Fibroblast of the aortic adventitia (primary cell): ENCODE results near the gene FIZ1. TPM values are rescaled to one million over a fixed set of nuclear protein-coding genes. Genes with fewer than 3 reads are reported as not detected.

Experiments used
- DNase-seq: peaks from one replicate; pipeline ENCODE4 v3.0.0-alpha.2; 2010; ENCODE audit warnings: low read depth
- H3K4me3 ChIP-seq: 2 replicates; pipeline ENCODE4 v1.5.1; 2011; ENCODE audit warnings: low read depth, mild to moderate bottlenecking, control low read depth, low read length, moderate library complexity
- total RNA-seq: library from RNA; depleted of rRNA; stranded (reverse); fragments of >200 nt; gene quantifications from 2 replicates; pipeline ENCODE4 v1.2.3, GENCODE V29; 2012; ENCODE audit warnings: low replicate concordance
- TF ChIP-seq, protein P1 (sequence below): IDR thresholded peaks from 2 replicates; pipeline ENCODE4 v1.5.1; 2011; ENCODE audit warnings: mild to moderate bottlenecking, low read length, control low read depth, inconsistent platforms; ENCODE audit not compliant: insufficient read depth

FIZ1 gene, protein sequence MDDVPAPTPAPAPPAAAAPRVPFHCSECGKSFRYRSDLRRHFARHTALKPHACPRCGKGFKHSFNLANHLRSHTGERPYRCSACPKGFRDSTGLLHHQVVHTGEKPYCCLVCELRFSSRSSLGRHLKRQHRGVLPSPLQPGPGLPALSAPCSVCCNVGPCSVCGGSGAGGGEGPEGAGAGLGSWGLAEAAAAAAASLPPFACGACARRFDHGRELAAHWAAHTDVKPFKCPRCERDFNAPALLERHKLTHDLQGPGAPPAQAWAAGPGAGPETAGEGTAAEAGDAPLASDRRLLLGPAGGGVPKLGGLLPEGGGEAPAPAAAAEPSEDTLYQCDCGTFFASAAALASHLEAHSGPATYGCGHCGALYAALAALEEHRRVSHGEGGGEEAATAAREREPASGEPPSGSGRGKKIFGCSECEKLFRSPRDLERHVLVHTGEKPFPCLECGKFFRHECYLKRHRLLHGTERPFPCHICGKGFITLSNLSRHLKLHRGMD
- total RNA-seq: 3.5 and 4.7 TPM in 2 replicates

DNA sequence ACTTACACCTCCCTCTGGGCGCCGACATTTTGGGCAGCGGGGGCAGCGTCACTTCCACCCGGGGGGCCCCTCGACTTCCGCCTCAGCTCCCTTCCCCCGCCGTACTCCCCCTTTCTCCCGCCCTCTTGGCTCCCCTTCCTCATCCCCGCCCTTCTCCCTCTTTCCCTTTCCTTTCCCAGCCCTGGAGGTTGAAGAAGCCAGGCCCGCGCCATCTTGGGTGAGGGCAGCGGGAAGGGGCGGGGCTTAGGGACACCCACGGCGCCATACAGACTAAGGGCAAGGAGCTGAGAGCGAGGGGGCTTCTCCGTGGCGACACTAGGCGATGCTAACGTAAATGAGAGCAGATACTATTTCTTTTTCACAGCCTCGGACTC, at the start of gene FIZ1:
Gene FIZ1, minus strand, starts transcription at position 50 of the 374 bp plus-strand sequence. CDS start 1,652 bp downstream, outside the sequence.
- DNase-seq: peak; percentile 99
- peak within 1 kb of the TSS; percentile 90 for H3K4me3 ChIP-seq
- TF ChIP-seq, protein P1, sequence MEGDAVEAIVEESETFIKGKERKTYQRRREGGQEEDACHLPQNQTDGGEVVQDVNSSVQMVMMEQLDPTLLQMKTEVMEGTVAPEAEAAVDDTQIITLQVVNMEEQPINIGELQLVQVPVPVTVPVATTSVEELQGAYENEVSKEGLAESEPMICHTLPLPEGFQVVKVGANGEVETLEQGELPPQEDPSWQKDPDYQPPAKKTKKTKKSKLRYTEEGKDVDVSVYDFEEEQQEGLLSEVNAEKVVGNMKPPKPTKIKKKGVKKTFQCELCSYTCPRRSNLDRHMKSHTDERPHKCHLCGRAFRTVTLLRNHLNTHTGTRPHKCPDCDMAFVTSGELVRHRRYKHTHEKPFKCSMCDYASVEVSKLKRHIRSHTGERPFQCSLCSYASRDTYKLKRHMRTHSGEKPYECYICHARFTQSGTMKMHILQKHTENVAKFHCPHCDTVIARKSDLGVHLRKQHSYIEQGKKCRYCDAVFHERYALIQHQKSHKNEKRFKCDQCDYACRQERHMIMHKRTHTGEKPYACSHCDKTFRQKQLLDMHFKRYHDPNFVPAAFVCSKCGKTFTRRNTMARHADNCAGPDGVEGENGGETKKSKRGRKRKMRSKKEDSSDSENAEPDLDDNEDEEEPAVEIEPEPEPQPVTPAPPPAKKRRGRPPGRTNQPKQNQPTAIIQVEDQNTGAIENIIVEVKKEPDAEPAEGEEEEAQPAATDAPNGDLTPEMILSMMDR: no peak

GRCh38 chr19:55648585-55649267, 49.4 kb upstream of the FIZ1 start:
- no peak for DNase-seq
- H3K4me3 ChIP-seq: peak overlapping the region; percentile 80
- TF ChIP-seq, protein P1: no peak

GRCh38 chr19:55647732-55648584, 48.6 kb upstream of the FIZ1 start, which contains the start of gene CCDC106:
CCDC106 (plus strand) TSS chr19:55648212; CDS start chr19:55649047, 835 bp downstream.
- peak; percentile 70 for DNase-seq
- TF ChIP-seq, protein P1: no peak
- peak within 1 kb of the TSS; percentile 80 for H3K4me3 ChIP-seq

DNA sequence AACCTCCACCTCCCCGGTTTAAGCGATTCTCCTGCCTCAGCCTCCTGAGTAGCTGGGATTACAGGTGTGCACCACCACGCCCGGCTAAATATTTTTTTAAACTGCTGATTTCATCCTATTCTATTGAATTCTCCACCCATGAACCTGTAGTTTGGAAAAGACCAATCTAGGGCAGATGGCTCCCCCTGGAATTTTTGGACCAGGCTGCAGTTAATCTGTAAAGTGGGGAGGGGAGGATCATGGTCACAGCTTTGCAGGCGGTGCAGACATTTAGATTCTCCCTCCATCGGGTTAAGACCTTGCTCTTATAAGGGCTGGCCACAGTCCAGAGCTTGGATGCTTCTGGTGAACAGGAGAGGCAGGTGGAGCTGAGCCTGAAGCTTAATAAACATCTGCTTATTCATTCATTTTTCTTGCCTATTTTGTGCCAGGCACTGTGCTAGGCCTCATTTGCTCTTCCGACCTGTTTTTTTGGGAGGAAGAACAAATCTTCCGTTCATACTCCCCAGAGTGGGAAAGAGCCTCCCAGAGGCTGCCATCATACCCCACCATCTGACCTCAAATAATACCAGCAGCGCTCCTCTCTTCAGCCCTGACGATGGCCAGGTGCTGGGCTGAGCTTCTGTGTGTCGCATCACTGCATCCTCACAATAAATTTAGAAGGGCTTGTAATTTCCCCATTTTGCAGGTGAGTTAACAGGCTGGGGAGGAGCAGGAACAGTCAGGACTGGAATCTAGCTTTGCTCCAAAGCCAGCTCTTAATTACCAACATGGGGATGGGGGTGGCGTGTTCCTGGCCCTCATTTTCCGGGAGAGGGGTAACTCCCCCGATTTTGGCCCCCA, 47.8 kb upstream of the FIZ1 start:
- DNase-seq: no peak
- H3K4me3 ChIP-seq: peak overlapping the region; percentile 80
- TF ChIP-seq, protein P1: no peak

DNA sequence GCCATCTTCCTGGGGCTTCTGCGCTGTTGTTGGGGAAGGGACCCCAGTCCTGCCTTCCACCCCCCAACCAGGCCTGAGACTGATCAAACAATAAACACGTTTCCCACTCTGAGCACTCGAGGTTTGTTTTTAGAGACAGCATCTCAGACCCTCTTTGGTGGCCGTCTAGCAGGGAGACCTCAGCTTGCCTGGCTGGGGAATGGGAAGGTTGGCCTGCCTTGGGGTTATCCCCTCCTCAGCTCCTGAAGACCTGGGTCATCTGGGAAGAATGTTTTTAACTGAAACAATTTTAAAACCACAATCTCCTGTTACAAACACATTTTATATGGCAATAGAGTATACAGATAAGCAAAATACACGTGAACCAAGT, 46.2 kb upstream of the FIZ1 start:
- TF ChIP-seq, protein P1: no peak
- DNase-seq: no peak
- H3K4me3 ChIP-seq: no peak overlapping the region
